Ishikawa (cell line): Measurements from ENCODE around the gene CRTC1.

Experiments used
- CREB1 ChIP-seq: IDR thresholded peaks from 2 replicates; pipeline ENCODE4 v1.6.1; 2012; ENCODE audit warnings: low read depth
- EP300 ChIP-seq: IDR thresholded peaks from 2 replicates; pipeline ENCODE4 v1.6.1; 2012; ENCODE audit warnings: borderline replicate concordance
- FOXM1 ChIP-seq: IDR thresholded peaks from 2 replicates; pipeline ENCODE4 v1.6.1; 2012; ENCODE audit warnings: low read depth, borderline replicate concordance
- NFIC ChIP-seq: IDR thresholded peaks from 2 replicates; pipeline ENCODE4 v1.6.1; 2012
- RAD21 ChIP-seq: IDR thresholded peaks from 2 replicates; pipeline ENCODE4 v1.6.1; 2012; ENCODE audit warnings: low read depth
- TAF1 ChIP-seq: IDR thresholded peaks from 2 replicates; pipeline ENCODE4 v1.6.1; 2012; ENCODE audit warnings: low read depth, mild to moderate bottlenecking
- TEAD4 ChIP-seq: IDR thresholded peaks from 2 replicates; pipeline ENCODE4 v1.6.1; 2012
- TF ChIP-seq, protein P1 (sequence below): IDR thresholded peaks from 2 replicates; pipeline ENCODE4 v1.6.1; 2012
- TF ChIP-seq, protein P2 (sequence below): IDR thresholded peaks from 2 replicates; pipeline ENCODE4 v1.6.1; 2012; ENCODE audit warnings: low read depth, mild to moderate bottlenecking

DNA sequence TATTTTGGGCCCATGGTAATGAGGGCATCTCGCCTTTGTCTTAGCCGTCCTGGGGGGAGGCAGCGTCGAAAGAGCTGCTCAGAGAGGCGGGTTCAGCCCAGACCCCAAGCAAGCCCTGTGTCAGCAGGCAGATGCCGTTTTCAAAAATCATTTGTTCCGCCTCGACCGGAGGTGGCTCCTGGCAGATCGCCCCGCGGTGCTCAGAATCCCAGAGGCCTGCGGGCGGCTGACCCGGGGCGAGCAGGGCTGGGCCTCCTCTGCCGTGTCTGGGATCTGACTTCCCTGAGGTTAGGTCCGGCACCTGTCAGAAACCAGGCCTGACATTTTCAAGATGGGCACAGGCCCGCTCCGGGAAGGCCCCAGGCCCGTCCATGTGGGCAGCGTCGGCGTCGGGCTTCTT is 36.1 kb downstream of the CRTC1 start:
- TF ChIP-seq NFIC (no peak), TAF1 (no peak), EP300 (no peak), CREB1 (no peak), TEAD4 (no peak), FOXM1 (no peak), RAD21 (no peak)
- TF ChIP-seq, protein P1, sequence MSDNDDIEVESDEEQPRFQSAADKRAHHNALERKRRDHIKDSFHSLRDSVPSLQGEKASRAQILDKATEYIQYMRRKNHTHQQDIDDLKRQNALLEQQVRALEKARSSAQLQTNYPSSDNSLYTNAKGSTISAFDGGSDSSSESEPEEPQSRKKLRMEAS: no peak
- TF ChIP-seq, protein P2, sequence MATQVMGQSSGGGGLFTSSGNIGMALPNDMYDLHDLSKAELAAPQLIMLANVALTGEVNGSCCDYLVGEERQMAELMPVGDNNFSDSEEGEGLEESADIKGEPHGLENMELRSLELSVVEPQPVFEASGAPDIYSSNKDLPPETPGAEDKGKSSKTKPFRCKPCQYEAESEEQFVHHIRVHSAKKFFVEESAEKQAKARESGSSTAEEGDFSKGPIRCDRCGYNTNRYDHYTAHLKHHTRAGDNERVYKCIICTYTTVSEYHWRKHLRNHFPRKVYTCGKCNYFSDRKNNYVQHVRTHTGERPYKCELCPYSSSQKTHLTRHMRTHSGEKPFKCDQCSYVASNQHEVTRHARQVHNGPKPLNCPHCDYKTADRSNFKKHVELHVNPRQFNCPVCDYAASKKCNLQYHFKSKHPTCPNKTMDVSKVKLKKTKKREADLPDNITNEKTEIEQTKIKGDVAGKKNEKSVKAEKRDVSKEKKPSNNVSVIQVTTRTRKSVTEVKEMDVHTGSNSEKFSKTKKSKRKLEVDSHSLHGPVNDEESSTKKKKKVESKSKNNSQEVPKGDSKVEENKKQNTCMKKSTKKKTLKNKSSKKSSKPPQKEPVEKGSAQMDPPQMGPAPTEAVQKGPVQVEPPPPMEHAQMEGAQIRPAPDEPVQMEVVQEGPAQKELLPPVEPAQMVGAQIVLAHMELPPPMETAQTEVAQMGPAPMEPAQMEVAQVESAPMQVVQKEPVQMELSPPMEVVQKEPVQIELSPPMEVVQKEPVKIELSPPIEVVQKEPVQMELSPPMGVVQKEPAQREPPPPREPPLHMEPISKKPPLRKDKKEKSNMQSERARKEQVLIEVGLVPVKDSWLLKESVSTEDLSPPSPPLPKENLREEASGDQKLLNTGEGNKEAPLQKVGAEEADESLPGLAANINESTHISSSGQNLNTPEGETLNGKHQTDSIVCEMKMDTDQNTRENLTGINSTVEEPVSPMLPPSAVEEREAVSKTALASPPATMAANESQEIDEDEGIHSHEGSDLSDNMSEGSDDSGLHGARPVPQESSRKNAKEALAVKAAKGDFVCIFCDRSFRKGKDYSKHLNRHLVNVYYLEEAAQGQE: no peak
